Renal cortex interstitium (tissue), 15 donors: ENCODE measurements around the gene ZMYM3. TPM values are rescaled to one million over a fixed set of nuclear protein-coding genes. Genes with fewer than 3 reads are reported as not detected.
"Not testable (repeated sequence)": the region's sequence is repeated elsewhere in the genome, so short reads cannot be mapped to it uniquely, and the experiment has no call there.

Source experiments
- DNase-seq, 11 donors: peaks; one replicate each; pipeline ENCODE4 v3.0.0-alpha.2; 2013; ENCODE audit warnings: low read depth in 9 of 11, low spot score in 4 of 11; ENCODE audit errors: extremely low read depth in 1 of 11
- long read RNA-seq, 16 experiments: transcript quantifications; one replicate each; lab custom pipeline, GENCODE V29; 2026
- polyA plus RNA-seq, 3 donors: library from polyadenylated mRNA; unstranded; fragments of 120-200 nt; gene quantifications; one replicate each; pipeline ENCODE4 v1.2.1, GENCODE V29; 2013; ENCODE audit not compliant: insufficient read length in 3 of 3

ZMYM3 gene
- 10 to 100 TPM; 65.4 to 69.1 (median 66.1) TPM for polyA plus RNA-seq
- long read RNA-seq, donor 1, result 0 reads
- long read RNA-seq, donor 2, partial matches to known transcripts, result 9 of 9 reads
- long read RNA-seq, donor 2, other reads (novel, unspliced or antisense), result 0 of 9 reads
- long read RNA-seq, donor 3, full-length matches to known transcripts, result 3 of 13 reads
- long read RNA-seq, donor 3, partial matches to known transcripts, result 10 of 13 reads
- long read RNA-seq, donor 3, other reads (novel, unspliced or antisense), result 0 of 13 reads
- long read RNA-seq, donor 4, full-length matches to known transcripts, result 2 of 8 reads
- long read RNA-seq, donor 4, partial matches to known transcripts, result 6 of 8 reads
- long read RNA-seq, donor 4, other reads (novel, unspliced or antisense), result 0 of 8 reads
- long read RNA-seq, donor 5, full-length matches to known transcripts, result 3 of 58 reads
- long read RNA-seq, donor 5, partial matches to known transcripts, result 55 of 58 reads
- long read RNA-seq, donor 5, other reads (novel, unspliced or antisense), result 0 of 58 reads
- long read RNA-seq, donor 6, full-length matches to known transcripts, result 2 of 726 reads
- long read RNA-seq, donor 6, partial matches to known transcripts, result 626 of 726 reads
- long read RNA-seq, donor 6, other reads (novel, unspliced or antisense), result 98 of 726 reads
- long read RNA-seq, donor 7, full-length matches to known transcripts, result 1 of 6 reads
- long read RNA-seq, donor 7, partial matches to known transcripts, result 5 of 6 reads
- long read RNA-seq, donor 7, other reads (novel, unspliced or antisense), result 0 of 6 reads
- long read RNA-seq, donor 8, partial matches to known transcripts, result 344 of 370 reads
- long read RNA-seq, donor 8, other reads (novel, unspliced or antisense), result 25 of 370 reads
- long read RNA-seq, donor 9, full-length matches to known transcripts, result 1 of 7 reads
- long read RNA-seq, donor 9, partial matches to known transcripts, result 6 of 7 reads
- long read RNA-seq, donor 9, other reads (novel, unspliced or antisense), result 0 of 7 reads
- long read RNA-seq, donor 10, partial matches to known transcripts, result 149 of 154 reads
- long read RNA-seq, donor 10, other reads (novel, unspliced or antisense), result 5 of 154 reads
- long read RNA-seq, donor 11, partial matches to known transcripts, result 0 of 1 reads
- long read RNA-seq, donor 11, other reads (novel, unspliced or antisense), result 0 of 1 reads
- long read RNA-seq, donor 12, partial matches to known transcripts, result 0 of 1 reads
- long read RNA-seq, donor 12, other reads (novel, unspliced or antisense), result 0 of 1 reads
- long read RNA-seq, donor 13, full-length matches to known transcripts, result 2 of 14 reads
- long read RNA-seq, donor 13, partial matches to known transcripts, result 12 of 14 reads
- long read RNA-seq, donor 13, other reads (novel, unspliced or antisense), result 0 of 14 reads
- long read RNA-seq, donor 14, full-length matches to known transcripts, result 1 of 1 reads
- long read RNA-seq, donor 14, partial matches to known transcripts, result 0 of 1 reads
- long read RNA-seq, donor 14, other reads (novel, unspliced or antisense), result 0 of 1 reads
- long read RNA-seq, donor 15, result 0 reads
- long read RNA-seq, donor 16, full-length matches to known transcripts, result 8 of 675 reads
- long read RNA-seq, donor 16, partial matches to known transcripts, result 436 of 675 reads
- long read RNA-seq, donor 16, other reads (novel, unspliced or antisense), result 231 of 675 reads

DNA sequence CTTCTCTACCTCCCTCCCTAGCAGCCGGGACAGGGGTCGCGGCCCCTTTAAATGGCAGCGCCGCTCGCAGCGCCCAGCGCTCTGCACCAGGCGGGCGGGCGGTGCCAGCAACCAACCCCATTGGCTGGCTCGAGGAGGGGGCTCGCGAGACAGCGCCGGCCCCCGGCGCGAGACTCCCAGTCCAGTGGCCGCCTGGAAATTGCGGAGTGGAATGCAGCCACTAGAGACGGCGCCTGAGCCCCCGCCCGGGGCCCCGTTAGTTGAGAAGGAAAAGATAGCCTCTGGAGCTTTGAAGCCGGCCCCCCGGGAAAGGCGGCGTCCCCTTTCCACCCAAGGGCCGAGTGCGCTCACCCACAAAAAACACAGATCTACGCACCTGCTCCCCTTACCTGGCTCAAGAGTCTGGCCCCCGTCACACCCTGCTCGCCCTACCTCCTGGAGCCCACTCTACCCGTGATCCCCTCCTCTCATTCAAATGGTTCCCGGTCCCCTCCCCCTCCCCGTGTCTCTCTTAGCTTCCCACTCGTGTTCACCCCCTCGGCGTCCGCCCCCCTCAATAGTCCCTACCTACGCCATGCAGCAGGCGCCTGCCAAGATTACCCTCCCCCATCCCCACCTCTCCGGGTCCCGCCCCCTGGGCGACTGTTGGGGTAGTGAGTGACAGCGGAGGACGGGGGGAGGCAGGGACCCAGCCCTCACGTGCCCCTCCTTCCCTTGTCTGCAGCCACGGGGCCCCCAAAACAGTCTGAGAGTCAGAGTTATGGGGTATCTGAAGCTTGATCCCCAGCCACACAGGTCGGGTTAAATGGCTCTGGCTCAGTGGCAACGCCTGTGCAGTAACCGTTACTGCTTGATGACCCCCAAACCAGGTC lies at the start of gene ZMYM3:
ZMYM3 (minus strand) TSS at position 49 of the 872 bp plus-strand sequence. CDS start 885 bp downstream, outside the sequence.
- DNase-seq, result peak in 10 of 11 donors; percentile 44 to 87 (median 76)

DNA sequence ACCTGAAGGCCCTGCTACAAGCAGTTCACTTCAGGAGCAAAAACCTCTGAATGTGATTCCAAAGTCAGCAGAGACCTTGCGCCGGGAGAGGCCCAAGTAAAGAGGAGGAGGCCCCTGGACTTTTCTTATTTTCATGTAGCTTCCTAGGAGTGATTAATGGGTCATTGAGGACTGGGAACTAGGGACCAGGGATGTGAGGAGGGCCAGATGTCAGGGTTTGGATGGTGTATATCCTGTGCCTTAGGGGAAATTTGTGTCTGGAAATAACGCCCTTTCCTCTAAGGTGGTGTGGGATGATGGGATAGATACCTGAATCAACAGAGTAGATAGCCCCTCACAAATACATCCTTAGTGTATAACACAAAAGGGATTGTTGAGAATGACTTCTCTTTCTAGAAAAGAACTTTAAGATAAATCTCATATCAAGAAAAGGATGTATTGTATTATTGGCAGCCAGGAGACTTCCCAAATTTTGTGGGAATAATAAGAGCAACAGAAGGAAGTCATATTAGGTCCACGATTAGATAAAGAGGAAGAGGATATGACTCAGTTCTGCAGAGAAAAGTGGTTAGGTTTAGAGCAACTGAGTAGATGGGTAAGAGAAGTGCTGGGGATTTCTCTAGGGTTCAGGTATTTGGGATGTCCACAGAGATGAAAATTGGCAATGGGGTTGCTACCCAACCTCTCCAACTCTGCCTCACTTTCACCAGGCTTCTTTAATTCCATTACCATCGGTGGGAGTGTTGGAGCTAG lies 48.7 kb upstream of the ZMYM3 start:
- DNase-seq, result no peak

- no peak for DNase-seq
Observed at GRCh38 chrX:71301195-71301924, 47.4 kb upstream of the ZMYM3 start, which contains the start of gene ITGB1BP2. Gene ITGB1BP2, plus strand, starts transcription at chrX:71301750. Its CDS starts 57 bp downstream, at chrX:71301807.

DNA sequence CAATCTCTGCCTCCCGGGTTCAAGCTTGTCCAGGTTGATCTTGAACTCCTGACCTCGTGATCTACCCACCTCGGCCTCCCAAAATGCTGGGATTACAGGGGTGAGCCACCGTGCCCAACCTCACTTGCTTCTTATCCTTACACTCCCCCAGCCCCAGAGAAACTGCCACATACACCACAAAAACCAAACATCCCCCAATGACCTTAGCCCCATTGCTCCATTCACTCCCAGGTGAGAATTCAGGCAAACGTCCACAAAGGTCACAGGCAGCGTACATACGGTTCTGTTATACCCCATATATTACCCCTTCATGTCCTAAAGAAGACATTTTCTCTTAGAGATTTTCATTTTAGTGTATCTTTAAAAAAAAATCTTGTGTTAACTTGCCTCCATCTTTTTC lies 46.6 kb upstream of the ZMYM3 start:
- not testable (repeated sequence) for DNase-seq

GRCh38 chrX:71300064-71300463 lies 46.1 kb upstream of the ZMYM3 start:
- not testable (repeated sequence) for DNase-seq

GRCh38 chrX:71298119-71298518 lies 44.2 kb upstream of the ZMYM3 start:
- no peak for DNase-seq

DNA sequence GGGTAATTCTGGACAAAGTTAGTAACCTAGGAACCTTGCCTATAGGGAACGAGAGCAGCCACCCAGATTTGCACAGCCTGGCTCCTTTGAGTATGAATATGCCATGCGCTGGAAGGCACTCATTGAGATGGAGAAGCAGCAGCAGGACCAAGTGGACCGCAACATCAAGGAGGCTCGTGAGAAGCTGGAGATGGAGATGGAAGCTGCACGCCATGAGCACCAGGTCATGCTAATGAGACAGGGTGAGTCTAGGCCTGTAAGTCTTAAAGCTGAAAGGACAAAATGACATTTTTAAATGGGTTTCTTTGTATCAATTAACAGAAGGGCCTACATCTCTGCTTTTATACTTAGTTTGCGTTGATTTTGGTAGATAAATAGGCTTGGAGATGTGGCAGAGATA lies 42.9 kb upstream of the ZMYM3 start:
- DNase-seq, result no peak

- no peak for DNase-seq
Observed at GRCh38 chrX:71292669-71293365, 38.9 kb upstream of the ZMYM3 start.

GRCh38 chrX:71291381-71291780 lies 37.4 kb upstream of the ZMYM3 start:
- no peak for DNase-seq

DNA sequence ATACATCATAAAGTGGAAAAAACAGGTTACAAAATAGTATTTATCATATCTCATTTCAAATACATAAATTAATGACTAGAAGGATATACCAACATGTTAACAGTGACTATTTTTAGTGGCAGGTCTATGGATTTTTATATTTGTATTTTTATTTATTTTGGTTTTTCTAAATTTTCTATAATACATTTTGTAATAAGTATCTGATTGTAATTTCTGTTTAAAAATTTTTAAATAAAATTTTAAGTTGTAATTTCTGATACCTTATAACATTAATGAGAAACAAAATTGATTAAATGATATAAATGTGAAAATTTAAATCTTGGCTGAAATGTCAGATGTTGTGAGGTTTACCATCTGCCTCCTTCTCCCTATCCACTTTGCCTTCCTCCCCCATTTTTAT lies 32.0 kb upstream of the ZMYM3 start:
- DNase-seq, result no peak

DNA sequence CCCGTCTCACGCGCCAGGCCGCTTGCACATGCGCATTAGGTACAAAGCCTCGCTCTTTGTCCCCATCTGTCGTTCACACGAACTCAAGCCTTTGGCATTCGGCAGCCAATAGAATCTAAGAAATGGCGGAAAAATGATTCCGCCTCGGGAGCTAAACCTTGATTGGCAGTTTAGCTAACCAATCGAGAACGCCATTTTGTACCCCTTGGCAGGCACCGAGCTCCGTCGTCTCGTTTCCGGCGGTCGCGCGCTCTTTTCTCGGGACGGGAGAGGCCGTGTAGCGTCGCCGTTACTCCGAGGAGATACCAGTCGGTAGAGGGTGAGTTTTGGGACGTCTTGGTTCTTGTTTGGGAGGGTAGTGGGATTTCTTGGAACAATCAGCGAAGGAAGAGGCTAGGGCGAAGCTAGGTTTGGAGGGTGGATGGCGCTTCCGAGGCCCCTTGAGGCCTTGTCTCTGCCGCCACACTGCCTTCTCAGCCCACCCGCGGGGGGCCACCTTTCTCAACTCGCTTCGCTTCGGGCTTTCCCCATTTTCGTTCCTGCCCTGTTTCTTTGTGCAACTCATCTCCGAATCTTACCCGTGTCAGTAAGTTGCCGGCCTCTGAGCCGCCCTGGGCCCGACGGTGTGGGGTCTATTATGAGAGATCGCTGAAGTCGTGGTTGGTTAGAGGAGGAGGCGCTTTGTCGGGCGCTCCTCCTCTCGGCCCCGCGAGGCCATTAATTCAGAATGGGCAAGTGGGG lies 29.6 kb upstream of the ZMYM3 start, which contains the start of gene NONO:
NONO (plus strand) TSS at position 233 of the 741 bp plus-strand sequence. CDS start 7,003 bp downstream, outside the sequence.
- peak; percentile 90 to 98 (median 96) for DNase-seq

DNA sequence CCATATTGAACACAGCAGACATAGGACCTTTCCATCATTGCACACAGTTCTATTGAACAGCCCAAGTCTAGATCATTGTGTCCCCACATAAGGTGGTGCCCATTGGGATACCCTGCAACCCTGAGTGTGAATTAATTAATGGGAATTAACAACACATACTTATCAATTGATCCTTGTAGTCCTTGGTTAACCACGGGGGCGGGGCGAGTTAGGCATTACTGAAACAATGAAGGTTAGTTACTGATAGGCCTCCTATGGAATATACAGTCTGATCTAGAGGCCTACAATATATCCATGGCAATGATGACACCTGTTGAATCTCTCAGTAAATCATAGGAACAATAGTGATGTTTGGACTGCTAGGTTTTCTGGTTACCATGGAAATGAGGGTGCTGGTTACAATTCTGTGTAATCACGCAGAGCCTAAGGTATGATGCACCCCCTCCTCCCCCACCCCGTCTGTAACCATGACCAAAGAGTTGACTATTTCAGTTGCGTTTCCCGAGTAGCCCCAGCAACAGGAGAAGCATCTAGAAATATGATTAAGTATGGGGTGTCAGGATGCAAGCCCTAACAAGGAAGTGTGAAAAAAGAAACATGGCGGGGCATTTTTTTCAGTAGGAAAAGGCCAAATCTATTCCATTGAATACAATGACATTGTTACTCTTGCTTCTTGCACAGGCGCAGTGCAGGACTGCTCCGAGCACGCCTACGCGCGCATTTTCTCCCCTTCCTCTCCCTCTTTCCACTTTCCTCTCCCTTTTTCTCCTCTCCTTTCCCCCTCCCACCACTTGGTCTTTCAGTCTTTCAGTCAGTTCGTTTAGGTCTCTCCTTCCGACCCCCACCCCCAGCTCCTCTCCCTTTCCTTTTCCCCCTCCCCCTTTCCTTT lies 28.8 kb upstream of the ZMYM3 start:
- DNase-seq, result peak in 3 of 11 donors; percentile 12 to 20 (median 14)

- DNase-seq, result not testable (repeated sequence)
Observed at GRCh38 chrX:71281300-71281699, 27.4 kb upstream of the ZMYM3 start.

DNA sequence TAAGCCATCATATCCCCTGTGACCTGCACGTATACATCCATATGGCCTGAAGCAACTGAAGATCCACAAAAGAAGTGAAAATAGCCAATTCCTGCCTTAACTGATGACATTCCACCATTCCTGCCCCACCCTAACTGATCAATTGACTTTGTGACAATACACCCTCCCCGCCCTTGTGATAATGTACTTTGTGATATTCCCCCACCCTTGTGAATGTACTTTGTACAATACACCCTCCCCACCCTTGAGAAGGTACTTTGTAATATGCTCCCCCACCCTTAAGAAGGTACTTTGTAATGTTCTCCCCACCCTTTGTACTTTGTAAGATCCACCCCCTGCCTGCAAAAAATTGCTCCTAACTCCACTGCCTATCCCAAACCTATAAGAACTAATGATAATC lies 18.4 kb upstream of the ZMYM3 start:
- not testable (repeated sequence) for DNase-seq
